IMR-90 (cell line): ENCODE results near the gene SRP14. TPM values are rescaled to one million over a fixed set of nuclear protein-coding genes. Genes with fewer than 3 reads are reported as not detected.

Experiments
- ATAC-seq: fragments of 200-7000 bp; cut with Tn5 transposase; 2 replicates; pipeline ENCODE4 v1.9.1; 2020; ENCODE audit warnings: low read depth, mild to moderate bottlenecking, moderate library complexity
- BruUV-seq: library from RNA; stranded (reverse); fragments of 400-500 nt; replicated peaks from 2 replicates; lab custom pipeline; 2021; lab: Mats Ljungman, UMichigan
- CTCF ChIA-PET: fragments of 300-600 bp; formaldehyde crosslinking; extraction: SDS; loops from one replicate; lab custom pipeline; 2021; ENCODE audit warnings: antibody characterized with exemption; lab: Yijun Ruan, JAX
- POLR2A ChIA-PET: fragments of 300-600 bp; sonication (Branson Sonifier 250); formaldehyde crosslinking; loops from one replicate; lab custom pipeline; 2022; ENCODE audit warnings: antibody characterized with exemption; ENCODE audit not compliant: unreplicated experiment; lab: Charles Lee
- DNase-seq: peaks from one replicate; pipeline ENCODE4 v3.0.0; 2013
- H2AFZ ChIP-seq: replicated peaks from 2 replicates; pipeline ENCODE3; 2013; ENCODE audit warnings: low read length, mild to moderate bottlenecking; ENCODE audit not compliant: poor library complexity
- H2AK5ac ChIP-seq: 2 replicates; pipeline ENCODE4 v1.6.1; 2013; ENCODE audit warnings: low read depth, low read length, inconsistent platforms
- H2AK9ac ChIP-seq: replicated peaks from 2 replicates; pipeline ENCODE3; 2013; ENCODE audit warnings: mild to moderate bottlenecking, low read depth, low read length, moderate library complexity; ENCODE audit not compliant: poor library complexity
- H2BK120ac ChIP-seq: 2 replicates; pipeline ENCODE4 v1.6.1; 2013; ENCODE audit warnings: low read depth, low read length, inconsistent platforms
- H2BK15ac ChIP-seq: 3 replicates; pipeline ENCODE4 v1.6.1; 2013; ENCODE audit warnings: low read depth, low read length, inconsistent platforms
- H2BK20ac ChIP-seq: 2 replicates; pipeline ENCODE4 v1.6.1; 2013; ENCODE audit warnings: low read depth, mild to moderate bottlenecking, inconsistent platforms, low read length, moderate library complexity
- H2BK5ac ChIP-seq: 2 replicates; pipeline ENCODE4 v1.6.1; 2013; ENCODE audit warnings: mild to moderate bottlenecking, low read depth, low read length, inconsistent platforms; ENCODE audit not compliant: poor library complexity, severe bottlenecking
- H3K14ac ChIP-seq: replicated peaks from 2 replicates; pipeline ENCODE4 v1.6.1; 2013; ENCODE audit warnings: low read depth, low read length, inconsistent platforms
- H3K18ac ChIP-seq: 2 replicates; pipeline ENCODE4 v1.6.1; 2013; ENCODE audit warnings: low read depth, low read length, control low read depth
- H3K23ac ChIP-seq: 2 replicates; pipeline ENCODE4 v1.6.1; 2013; ENCODE audit warnings: low read depth, low read length, inconsistent platforms
- H3K27ac ChIP-seq: 2 replicates; pipeline ENCODE4 v1.5.1; 2013; ENCODE audit warnings: mild to moderate bottlenecking, control low read depth, low read length; ENCODE audit not compliant: insufficient read depth
- H3K27me3 ChIP-seq: 2 replicates; pipeline ENCODE4 v1.6.1; 2013; ENCODE audit warnings: low read length; ENCODE audit not compliant: control insufficient read depth, insufficient read depth
- H3K36me3 ChIP-seq: 2 replicates; pipeline ENCODE4 v1.6.1; 2013; ENCODE audit warnings: low read length, mixed read lengths; ENCODE audit not compliant: control insufficient read depth, insufficient read depth
- H3K4ac ChIP-seq: 2 replicates; pipeline ENCODE4 v1.6.1; 2013; ENCODE audit warnings: low read depth, low read length, inconsistent platforms
- H3K4me1 ChIP-seq: 2 replicates; pipeline ENCODE4 v1.6.1; 2013; ENCODE audit warnings: low read length, mixed read lengths; ENCODE audit not compliant: control insufficient read depth, insufficient read depth
- H3K4me2 ChIP-seq: 2 replicates; pipeline ENCODE4 v1.6.1; 2013; ENCODE audit warnings: low read depth, mild to moderate bottlenecking, control low read depth, low read length, moderate library complexity
- H3K4me3 ChIP-seq: 2 replicates; pipeline ENCODE4 v1.5.1; 2013; ENCODE audit warnings: low read depth, mild to moderate bottlenecking, control low read depth, low read length, moderate library complexity; ENCODE audit not compliant: insufficient read depth
- H3K56ac ChIP-seq: 2 replicates; pipeline ENCODE4 v1.6.1; 2013; ENCODE audit warnings: low read length, inconsistent platforms; ENCODE audit not compliant: insufficient read depth; ENCODE audit errors: extremely low read depth
- H3K79me1 ChIP-seq, 2 experiments: 2 replicates each; pipeline ENCODE4 v1.6.1; 2013; ENCODE audit warnings: low read length in 2 of 2, inconsistent platforms in 1 of 2, low read depth in 1 of 2
- H3K9ac ChIP-seq: 2 replicates; pipeline ENCODE4 v1.6.1; 2013; ENCODE audit warnings: low read depth, low read length, control low read depth
- H3K9me1 ChIP-seq: 2 replicates; pipeline ENCODE4 v1.6.1; 2013; ENCODE audit warnings: low read length, inconsistent platforms; ENCODE audit not compliant: insufficient read depth
- H3K9me3 ChIP-seq: 2 replicates; pipeline ENCODE4 v1.6.1; 2013; ENCODE audit warnings: low read length; ENCODE audit not compliant: control insufficient read depth, insufficient read depth
- H4K20me1 ChIP-seq: 2 replicates; pipeline ENCODE4 v1.6.1; 2013; ENCODE audit warnings: low read length, inconsistent platforms; ENCODE audit not compliant: insufficient read depth
- H4K5ac ChIP-seq: 2 replicates; pipeline ENCODE4 v1.6.1; 2013; ENCODE audit warnings: mild to moderate bottlenecking, low read depth, low read length, control low read depth
- H4K8ac ChIP-seq, 2 experiments: 2 replicates each; pipeline ENCODE4 v1.6.1; 2013; ENCODE audit warnings: low read depth in 2 of 2, low read length in 2 of 2, control low read depth in 1 of 2, inconsistent platforms in 1 of 2
- H4K91ac ChIP-seq: 2 replicates; pipeline ENCODE4 v1.6.1; 2013; ENCODE audit warnings: low read depth, low read length, inconsistent platforms; ENCODE audit not compliant: insufficient read depth
- BHLHE40 ChIP-seq: fragments of 150-350 bp; IDR thresholded peaks from 2 replicates; pipeline ENCODE4 v1.6.1; 2016; ENCODE audit warnings: mild to moderate bottlenecking, low read depth, low read length
- CEBPB ChIP-seq: IDR thresholded peaks from 2 replicates; pipeline ENCODE4 v1.6.1; 2012; ENCODE audit warnings: low read depth, low read length, improper control_type of control experiment
- CHD1 ChIP-seq: IDR thresholded peaks from 2 replicates; pipeline ENCODE4 v1.6.1; 2012; ENCODE audit warnings: low read depth, low read length, improper control_type of control experiment
- FOS ChIP-seq: fragments of 150-350 bp; IDR thresholded peaks from 2 replicates; pipeline ENCODE4 v1.6.1; 2016; ENCODE audit warnings: low read depth, low read length
- MAZ ChIP-seq: IDR thresholded peaks from 2 replicates; pipeline ENCODE4 v1.6.1; 2012; ENCODE audit warnings: low read depth, mild to moderate bottlenecking, low read length, improper control_type of control experiment, moderate library complexity, borderline replicate concordance
- NFE2L2 ChIP-seq: fragments of 150-350 bp; IDR thresholded peaks from 2 replicates; pipeline ENCODE4 v1.6.1; 2016; ENCODE audit warnings: low read depth, mild to moderate bottlenecking, low read length
- POLR2A ChIP-seq: IDR thresholded peaks from 2 replicates; pipeline ENCODE4 v1.6.1; 2012; ENCODE audit warnings: mild to moderate bottlenecking, low read depth, low read length
- WGBS, 2 experiments: methylation state at CpG; one replicate each; pipeline versions ENCODE4 v1.1.5 to v1.1.7; 2013; ENCODE audit warnings: missing lambda C conversion rate in 2 of 2; ENCODE audit not compliant: insufficient read length in 1 of 2; ENCODE audit errors: extremely low coverage in 2 of 2; 5-methylcytosine and 5-hydroxymethylcytosine counted together
- dilution Hi-C: fragments of 300-500 bp; cut with HindIII; formaldehyde crosslinking; loops from one replicate; pipeline ENCODE4 v1.14.3; 2018; ENCODE audit warnings: low sequenced_read_pairs; ENCODE audit not compliant: unreplicated experiment
- in situ Hi-C: fragments of 300-500 bp; cut with MboI; formaldehyde crosslinking; loops from 3 replicates; pipeline ENCODE4 v1.14.3; 2019; ENCODE audit warnings: low sequenced_read_pairs, inconsistent platforms, mixed read lengths
- intact Hi-C: fragments of 100-400 bp; cut with micrococcal nuclease; formaldehyde crosslinking; loops from 2 replicates; pipeline ENCODE4 v1.10.0; 2022
- polyA plus RNA-seq, 3 experiments: library from polyadenylated mRNA; depleted of rRNA; stranded (reverse); fragments of >200 nt; gene quantifications; 2 replicates each; pipeline ENCODE4 v1.2.3, GENCODE V29; 2012; ENCODE audit warnings: low replicate concordance in 1 of 3
- total RNA-seq: library from RNA; depleted of rRNA; stranded (reverse); fragments of >200 nt; gene quantifications from 2 replicates; pipeline ENCODE4 v1.2.3, GENCODE V29; 2012
- TF ChIP-seq, protein P1 (sequence below): fragments of 150-350 bp; IDR thresholded peaks from 2 replicates; pipeline ENCODE4 v1.6.1; 2017; ENCODE audit warnings: mild to moderate bottlenecking, antibody characterized with exemption, low read length, low read depth
- TF ChIP-seq, protein P2 (sequence below): fragments of 150-350 bp; IDR thresholded peaks from 2 replicates; pipeline ENCODE4 v1.6.1; 2016; ENCODE audit warnings: low read depth, mild to moderate bottlenecking, low read length, moderate library complexity, borderline replicate concordance

SRP14 gene
- total and polyA plus RNA-seq, 2 of the 4 experiments (the other 2 are of a cell fraction) = 106 to 295 TPM

DNA sequence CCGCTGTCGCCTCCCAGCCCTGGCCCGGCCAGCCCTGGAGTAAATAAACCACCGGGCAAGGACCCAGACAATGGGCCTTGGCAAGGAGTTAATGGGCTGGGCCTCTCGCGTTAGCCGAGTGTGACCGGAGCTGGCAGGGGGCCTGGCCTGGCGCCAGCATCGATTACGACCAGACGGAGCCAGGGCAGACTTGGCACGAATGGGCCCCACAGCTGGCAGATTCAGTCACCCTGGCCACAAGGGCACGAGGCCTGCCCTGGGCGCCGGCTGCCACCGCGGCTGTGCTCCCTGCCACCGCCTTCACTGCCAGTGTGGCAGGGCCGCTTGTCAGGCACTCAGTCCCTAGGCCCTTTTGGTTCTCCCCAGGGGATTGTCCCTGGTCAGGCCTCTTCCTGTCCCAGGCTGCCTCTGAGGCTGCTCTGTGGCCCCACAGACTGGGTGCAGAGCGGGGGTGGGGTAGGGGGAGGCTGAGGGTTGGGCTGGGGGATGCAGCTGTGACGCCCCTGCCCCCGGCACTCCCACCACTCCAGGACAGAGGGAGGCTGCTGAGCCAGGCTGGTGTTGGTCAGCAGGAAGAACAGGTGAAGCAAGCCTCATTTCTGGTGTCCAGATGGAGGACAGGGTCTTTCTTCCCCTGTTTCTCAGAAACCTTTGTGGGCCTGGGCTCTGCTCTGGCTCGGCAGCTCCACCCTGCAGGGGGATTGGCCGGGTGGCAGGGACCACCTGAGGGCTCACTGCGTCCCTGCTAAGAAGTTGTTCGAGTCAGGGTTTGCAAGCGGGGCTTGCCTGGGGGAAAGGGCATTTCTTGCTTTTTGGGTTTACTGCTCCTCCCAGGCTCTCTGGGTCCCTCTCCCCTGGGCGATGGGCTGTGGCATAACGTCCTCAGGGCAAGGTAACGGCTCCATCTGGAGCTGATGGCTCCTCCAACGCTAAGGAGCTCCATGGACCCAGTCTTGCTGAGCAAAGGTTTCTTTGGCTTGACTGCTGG, 30.5 kb upstream of the SRP14 start (continued):
- TF ChIP-seq, protein P1, sequence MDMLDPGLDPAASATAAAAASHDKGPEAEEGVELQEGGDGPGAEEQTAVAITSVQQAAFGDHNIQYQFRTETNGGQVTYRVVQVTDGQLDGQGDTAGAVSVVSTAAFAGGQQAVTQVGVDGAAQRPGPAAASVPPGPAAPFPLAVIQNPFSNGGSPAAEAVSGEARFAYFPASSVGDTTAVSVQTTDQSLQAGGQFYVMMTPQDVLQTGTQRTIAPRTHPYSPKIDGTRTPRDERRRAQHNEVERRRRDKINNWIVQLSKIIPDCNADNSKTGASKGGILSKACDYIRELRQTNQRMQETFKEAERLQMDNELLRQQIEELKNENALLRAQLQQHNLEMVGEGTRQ = no peak

GRCh38 chr15:40067921-40068624, 29.1 kb upstream of the SRP14 start:
- Histone ChIP-seq H3K18ac (no peak overlapping the region), H3K9me1 (peaks cover 16% of the 10 kb centered on the region), H2AK5ac (no peak overlapping the region), H3K23ac (no peak overlapping the region), H2BK120ac (no peak overlapping the region), H2AK9ac (no peak overlapping the region), H3K9ac (no peak overlapping the region), H3K4me3 (no peak overlapping the region), H3K4me1 (peaks cover 25% of the 10 kb centered on the region), H4K8ac (no peak overlapping the region), H3K9me3 (no peaks in the 10 kb centered on the region), H3K4ac (no peak overlapping the region), H4K20me1 (no peaks in the 10 kb centered on the region), H3K14ac (no peak overlapping the region), H2BK20ac (no peak overlapping the region), H3K27ac (no peak overlapping the region), H4K91ac (no peak overlapping the region), H3K4me2 (no peak overlapping the region), H2BK5ac (no peak overlapping the region), H3K79me1 (no peaks in the 10 kb centered on the region; a peak in 1 of 4 replicates), H3K56ac (no peak overlapping the region), H2BK15ac (no peak overlapping the region), H2AFZ (no peak overlapping the region), H4K5ac (no peak overlapping the region), H3K27me3 (no peaks in the 10 kb centered on the region), H3K36me3 (no peaks in the 10 kb centered on the region)
- no peak for DNase-seq
- ATAC-seq = no peak
- no peak for TF ChIP-seq CEBPB
- TF ChIP-seq CHD1 = no peak
- TF ChIP-seq FOS = no peak
- TF ChIP-seq NFE2L2 = no peak
- TF ChIP-seq, protein P2, sequence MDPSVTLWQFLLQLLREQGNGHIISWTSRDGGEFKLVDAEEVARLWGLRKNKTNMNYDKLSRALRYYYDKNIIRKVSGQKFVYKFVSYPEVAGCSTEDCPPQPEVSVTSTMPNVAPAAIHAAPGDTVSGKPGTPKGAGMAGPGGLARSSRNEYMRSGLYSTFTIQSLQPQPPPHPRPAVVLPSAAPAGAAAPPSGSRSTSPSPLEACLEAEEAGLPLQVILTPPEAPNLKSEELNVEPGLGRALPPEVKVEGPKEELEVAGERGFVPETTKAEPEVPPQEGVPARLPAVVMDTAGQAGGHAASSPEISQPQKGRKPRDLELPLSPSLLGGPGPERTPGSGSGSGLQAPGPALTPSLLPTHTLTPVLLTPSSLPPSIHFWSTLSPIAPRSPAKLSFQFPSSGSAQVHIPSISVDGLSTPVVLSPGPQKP = no peak
- no peak for TF ChIP-seq MAZ
- TF ChIP-seq POLR2A = no peak
- no peak for TF ChIP-seq BHLHE40
- WGBS, 2 experiments = 100% methylated on average over 2 of the region's 6 CpGs; no CpG with 5 or more reads in 1 of the 2 experiments
- intact Hi-C loops (no loop called here), dilution Hi-C loops (no loop called here), in situ Hi-C loops (no loop called here)
- no TSS peak for BruUV-seq
- ChIA-PET POLR2A (no interaction called here), CTCF (interaction anchor here (0.6 kb wide), 1 partner anchor 23 kb away, joined by 3 read pairs; no protein-coding TSS in a partner anchor)
